ENCODE measurements around the gene OTUD1. TPM values are rescaled to one million over a fixed set of nuclear protein-coding genes. Genes with fewer than 3 reads are reported as not detected.

Gene OTUD1
- total RNA-seq, 1 experiment from 2014 or later, result 3.8 TPM

- no peak overlapping the region for H4K5ac ChIP-seq (ENCODE audit: insufficient read length, low read depth, low read length)
- no peak overlapping the region for H2BK5ac ChIP-seq (ENCODE audit: insufficient read length, low read length)
- H3K79me2 ChIP-seq (ENCODE audit: insufficient read depth, low read length), result no peaks in the 10 kb centered on the region
- H2BK20ac ChIP-seq (ENCODE audit: low read depth, low read length, poor library complexity, severe bottlenecking), result no peak overlapping the region
- no peak overlapping the region for H3K4ac ChIP-seq (ENCODE audit: low read depth, low read length)
- Mint-ChIP-seq H3K4me1 (peaks cover 30% of the 10 kb centered on the region in 2 experiments), H3K27me3 (ENCODE audit: low read depth) (no peaks in the 10 kb centered on the region; the same call in 1 of the 2 replicates), H3K27ac (peak overlapping the region in 2 of 3 experiments; percentile 4 to 89; a peak in 4 of 7 replicates), H3K4me3 (no peak overlapping the region), H3K9me3 (no peaks in the 10 kb centered on the region), H3K36me3 (ENCODE audit: insufficient read depth in 1 of 3, low read depth in 3 of 3) (no peaks in the 10 kb centered on the region; a peak in 1 of 7 replicates)
- H3K79me1 ChIP-seq (ENCODE audit: insufficient read depth, low read depth, low read length, poor library complexity, severe bottlenecking), result no peaks in the 10 kb centered on the region
- H3K56ac ChIP-seq (ENCODE audit: insufficient read length, low read depth, low read length), result no peak overlapping the region
- H3K27me3 ChIP-seq (ENCODE audit: insufficient read depth, low read length), result no peaks in the 10 kb centered on the region
- H3T11ph ChIP-seq (ENCODE audit: low read length), result no peak overlapping the region
- H2AFZ ChIP-seq (ENCODE audit: low read length), result no peak overlapping the region
- H3K23me2 ChIP-seq (ENCODE audit: insufficient read length, low read depth, low read length, poor library complexity, severe bottlenecking), result no peaks in the 10 kb centered on the region
- no peak overlapping the region for H4K8ac ChIP-seq (replicated peaks; ENCODE audit: insufficient read length, low read depth, low read length)
- no peak overlapping the region for H3K18ac ChIP-seq (ENCODE audit: insufficient read length, low read depth, low read length)
- H2BK12ac ChIP-seq (ENCODE audit: insufficient read length, low read depth, low read length), result no peak overlapping the region
- no peak overlapping the region for H2BK120ac ChIP-seq (ENCODE audit: low read depth, low read length, poor library complexity, severe bottlenecking)
- H3K4me1 ChIP-seq (ENCODE audit: insufficient read depth, low read length), result peaks cover 6% of the 10 kb centered on the region; the same call in 1 of the 2 replicates
- no peak overlapping the region for H3K4me2 ChIP-seq (ENCODE audit: insufficient read depth, insufficient read length, low read length)
- no peak for TF ChIP-seq CTCF (conservative IDR thresholded peaks at IDR 0.05)
- no peak overlapping the region for H4K91ac ChIP-seq (ENCODE audit: insufficient read length, low read depth, low read length)
- no peak overlapping the region for H2BK15ac ChIP-seq (ENCODE audit: low read depth, low read length)
- H2AK5ac ChIP-seq (ENCODE audit: insufficient read length, low read length), result no peak overlapping the region
- WGBS (ENCODE audit: extremely low coverage, insufficient read length, low lambda C conversion rate), result no CpG with 5 or more reads among the region's 3 CpGs
- H3K23ac ChIP-seq (ENCODE audit: insufficient read length, low read depth, low read length), result no peak overlapping the region
- DNase-seq, result no peak
- H3K9ac ChIP-seq (ENCODE audit: extremely low read depth, insufficient read length, low read length), result no peak overlapping the region
- no peak overlapping the region for H3K14ac ChIP-seq (ENCODE audit: insufficient read depth, low read length)
- H4K20me1 ChIP-seq (ENCODE audit: control insufficient read depth, insufficient read depth, insufficient read length), result no peaks in the 10 kb centered on the region
- H3K27ac ChIP-seq (ENCODE audit: insufficient read length, low read depth, low read length), result no peak overlapping the region
- no peaks in the 10 kb centered on the region for H3K9me3 ChIP-seq (ENCODE audit: control insufficient read depth, low read depth, low read length)
Observed at GRCh38 chr10:23418051-23418681, 20.7 kb upstream of the OTUD1 start.
